CD14-positive monocyte (primary cell): ENCODE data around the gene DYDC2. TPM values are rescaled to one million over a fixed set of nuclear protein-coding genes. Genes with fewer than 3 reads are reported as not detected.

Experiments used
- DNase-seq, 3 donors: peaks; one replicate each; pipeline ENCODE4 v3.0.0-alpha.2; 2011 to 2022
- H2AFZ ChIP-seq: 2 replicates; pipeline ENCODE4 v1.6.0; 2012; ENCODE audit warnings: mild to moderate bottlenecking, low read depth, low read length, inconsistent platforms; ENCODE audit not compliant: insufficient read depth, poor library complexity, severe bottlenecking
- H3K27ac ChIP-seq, 2 donors: 1 replicate in 1 of 2; 2 replicates in 1 of 2; pipeline ENCODE4 v1.5.1; 2012 to 2013; ENCODE audit warnings: low read length in 2 of 2, control low read depth in 1 of 2, inconsistent platforms in 1 of 2, low read depth in 1 of 2, mild to moderate bottlenecking in 1 of 2
- H3K27me3 ChIP-seq, 2 donors: one replicate each; pipeline versions ENCODE4 v1.6.0 to v1.6.1; 2011 to 2013; ENCODE audit warnings: low read length in 2 of 2; ENCODE audit not compliant: control insufficient read depth in 2 of 2, insufficient read depth in 2 of 2
- H3K36me3 ChIP-seq, 2 donors: replicated peaks in 1 of 2; 1 replicate in 1 of 2; 2 replicates in 1 of 2; pipeline versions ENCODE4 v1.5.1 to v1.6.1; 2012 to 2013; ENCODE audit warnings: low read length in 2 of 2, control low read depth in 1 of 2, inconsistent platforms in 1 of 2, mild to moderate bottlenecking in 1 of 2; ENCODE audit not compliant: insufficient read depth in 2 of 2, control insufficient read depth in 1 of 2
- H3K4me1 ChIP-seq, 2 donors: 1 replicate in 1 of 2; 2 replicates in 1 of 2; pipeline versions ENCODE4 v1.5.1 to v1.6.1; 2012 to 2013; ENCODE audit warnings: low read length in 2 of 2, control low read depth in 1 of 2, inconsistent platforms in 1 of 2, mild to moderate bottlenecking in 1 of 2, moderate library complexity in 1 of 2; ENCODE audit not compliant: insufficient read depth in 2 of 2, control insufficient read depth in 1 of 2
- H3K4me2 ChIP-seq: replicated peaks from 2 replicates; pipeline ENCODE3; 2012; ENCODE audit warnings: low read length, moderate library complexity, mild to moderate bottlenecking; ENCODE audit not compliant: poor library complexity, severe bottlenecking; ENCODE audit errors: extremely low read depth
- H3K4me3 ChIP-seq, 3 experiments: fragments of 200-600 bp in 1 of 3; sonication (generic) in 1 of 3; replicated peaks in 1 of 3; 1 replicate in 2 of 3; 2 replicates in 1 of 3; pipeline ENCODE4 v1.5.1; 2011 to 2013; ENCODE audit warnings: low read length in 3 of 3, mild to moderate bottlenecking in 3 of 3, control low read depth in 2 of 3, low read depth in 2 of 3, inconsistent platforms in 1 of 3, moderate library complexity in 1 of 3
- H3K79me2 ChIP-seq: 2 replicates; pipeline ENCODE4 v1.6.0; 2012; ENCODE audit warnings: mild to moderate bottlenecking, control low read depth, inconsistent platforms, low read length, moderate library complexity; ENCODE audit not compliant: insufficient read depth
- H3K9ac ChIP-seq: 2 replicates; pipeline ENCODE4 v1.6.0; 2017; ENCODE audit warnings: low read length, mild to moderate bottlenecking; ENCODE audit not compliant: insufficient read depth, poor library complexity, severe bottlenecking
- H3K9me3 ChIP-seq, 2 donors: replicated peaks in 1 of 2; 1 replicate in 1 of 2; 2 replicates in 1 of 2; pipeline versions ENCODE4 v1.5.1 to v1.6.1; 2012 to 2013; ENCODE audit warnings: low read length in 2 of 2, control low read depth in 1 of 2; ENCODE audit not compliant: control insufficient read depth in 1 of 2, insufficient read depth in 1 of 2
- H4K20me1 ChIP-seq: 2 replicates; pipeline ENCODE4 v1.6.0; 2012; ENCODE audit warnings: mild to moderate bottlenecking, low read length, control low read depth, moderate library complexity; ENCODE audit not compliant: insufficient read depth
- H3K27ac Mint-ChIP-seq, 7 donors: one replicate each; pipeline ENCODE4 v1.8.0; 2020; ENCODE audit warnings: mild to moderate bottlenecking in 7 of 7, mixed read lengths in 7 of 7, moderate library complexity in 6 of 7, inconsistent platforms in 2 of 7
- H3K27me3 Mint-ChIP-seq, 3 donors: one replicate each; pipeline ENCODE4 v1.8.0; 2021 to 2022; ENCODE audit warnings: low read depth in 3 of 3, mild to moderate bottlenecking in 3 of 3, mixed read lengths in 3 of 3, moderate library complexity in 3 of 3, inconsistent platforms in 1 of 3
- H3K36me3 Mint-ChIP-seq, 2 donors: one replicate each; pipeline ENCODE4 v1.8.0; 2020; ENCODE audit warnings: mixed read lengths in 2 of 2, inconsistent platforms in 1 of 2, mild to moderate bottlenecking in 1 of 2
- H3K4me1 Mint-ChIP-seq: one replicate; pipeline ENCODE4 v1.8.0; 2020; ENCODE audit warnings: mild to moderate bottlenecking, mixed read lengths
- H3K4me3 Mint-ChIP-seq, 2 donors: one replicate each; pipeline ENCODE4 v1.8.0; 2020; ENCODE audit warnings: mild to moderate bottlenecking in 2 of 2, mixed read lengths in 2 of 2, moderate library complexity in 1 of 2
- H3K9me3 Mint-ChIP-seq, 7 donors: one replicate each; pipeline ENCODE4 v1.8.0; 2020 to 2022; ENCODE audit warnings: mixed read lengths in 7 of 7, mild to moderate bottlenecking in 6 of 7, moderate library complexity in 6 of 7, inconsistent platforms in 2 of 7
- WGBS: methylation state at CpG from one replicate; pipeline ENCODE4 v1.1.5; 2013; ENCODE audit warnings: missing lambda C conversion rate; ENCODE audit not compliant: insufficient coverage; 5-methylcytosine and 5-hydroxymethylcytosine counted together
- intact Hi-C, 2 donors: fragments of 100-400 bp; cut with micrococcal nuclease; formaldehyde crosslinking; loops; one replicate each; pipeline versions ENCODE4 v1.15.0 to v1.15.1; 2023
- polyA plus RNA-seq, 3 donors: library from polyadenylated mRNA; depleted of rRNA in 1 of 3; unstranded in 2 of 3; stranded (reverse) in 1 of 3; fragments of 300-500 nt in 2 of 3; fragments of >200 nt in 1 of 3; fragmentation: Illumina TruSeq in 2 of 3; gene quantifications; 1 replicate in 2 of 3; 2 replicates in 1 of 3; pipeline ENCODE4 v1.2.3, GENCODE V29; 2012 to 2021
- TF ChIP-seq, protein P1 (sequence below): fragments of 200-600 bp; IDR thresholded peaks from one replicate; pipeline ENCODE4 v1.8.0; 2022; ENCODE audit warnings: antibody characterized with exemption, mild to moderate bottlenecking

DYDC2 gene
- polyA plus RNA-seq, 3 donors: not detected

GRCh38 chr10:80394358-80394916, 37.9 kb downstream of the DYDC2 start:
- no peak overlapping the region for H3K27ac Mint-ChIP-seq

GRCh38 chr10:80397014-80397413, 40.4 kb downstream of the DYDC2 start:
- H3K9me3 ChIP-seq: no peaks in the 10 kb centered on the region
- H3K27me3 ChIP-seq: no peaks in the 10 kb centered on the region
- no peak overlapping the region for H3K4me3 ChIP-seq
- DNase-seq: no peak
- H3K79me2 ChIP-seq: no peaks in the 10 kb centered on the region
- WGBS: 100% methylated on average over 1 of the region's 2 CpGs
- H3K4me1 ChIP-seq: peaks cover 8 to 10% of the 10 kb centered on the region in 2 donors
- TF ChIP-seq, protein P1, sequence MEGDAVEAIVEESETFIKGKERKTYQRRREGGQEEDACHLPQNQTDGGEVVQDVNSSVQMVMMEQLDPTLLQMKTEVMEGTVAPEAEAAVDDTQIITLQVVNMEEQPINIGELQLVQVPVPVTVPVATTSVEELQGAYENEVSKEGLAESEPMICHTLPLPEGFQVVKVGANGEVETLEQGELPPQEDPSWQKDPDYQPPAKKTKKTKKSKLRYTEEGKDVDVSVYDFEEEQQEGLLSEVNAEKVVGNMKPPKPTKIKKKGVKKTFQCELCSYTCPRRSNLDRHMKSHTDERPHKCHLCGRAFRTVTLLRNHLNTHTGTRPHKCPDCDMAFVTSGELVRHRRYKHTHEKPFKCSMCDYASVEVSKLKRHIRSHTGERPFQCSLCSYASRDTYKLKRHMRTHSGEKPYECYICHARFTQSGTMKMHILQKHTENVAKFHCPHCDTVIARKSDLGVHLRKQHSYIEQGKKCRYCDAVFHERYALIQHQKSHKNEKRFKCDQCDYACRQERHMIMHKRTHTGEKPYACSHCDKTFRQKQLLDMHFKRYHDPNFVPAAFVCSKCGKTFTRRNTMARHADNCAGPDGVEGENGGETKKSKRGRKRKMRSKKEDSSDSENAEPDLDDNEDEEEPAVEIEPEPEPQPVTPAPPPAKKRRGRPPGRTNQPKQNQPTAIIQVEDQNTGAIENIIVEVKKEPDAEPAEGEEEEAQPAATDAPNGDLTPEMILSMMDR: no peak
- Mint-ChIP-seq H3K9me3 (no peaks in the 10 kb centered on the region), H3K27me3 (peaks cover 3 to 7% (median 6%) of the 10 kb centered on the region in 3 donors), H3K4me1 (peaks cover 10% of the 10 kb centered on the region), H3K4me3 (no peak overlapping the region), H3K36me3 (no peaks in the 10 kb centered on the region), H3K27ac (no peak overlapping the region)
- H4K20me1 ChIP-seq: no peaks in the 10 kb centered on the region
- intact Hi-C loops: no loop called here
- no peak overlapping the region for H3K9ac ChIP-seq
- no peaks in the 10 kb centered on the region for H3K36me3 ChIP-seq
- H2AFZ ChIP-seq: no peak overlapping the region
- no peak overlapping the region for H3K27ac ChIP-seq
- H3K4me2 ChIP-seq: no peak overlapping the region

More at GRCh38 chr10:80394358-80394916, 37.9 kb downstream of the DYDC2 start:
- Mint-ChIP-seq H3K4me1 (peaks cover 31% of the 10 kb centered on the region), H3K4me3 (no peak overlapping the region), H3K36me3 (no peaks in the 10 kb centered on the region), H3K9me3 (no peaks in the 10 kb centered on the region), H3K27me3 (peaks cover 3 to 6% (median 5%) of the 10 kb centered on the region in 3 donors)
- TF ChIP-seq, protein P1: no peak
- H2AFZ ChIP-seq: no peak overlapping the region
- WGBS: no CpG with 5 or more reads among the region's 2 CpGs
- no peak overlapping the region for H3K9ac ChIP-seq
- no peak overlapping the region for H3K27ac ChIP-seq
- no peaks in the 10 kb centered on the region for H3K79me2 ChIP-seq
- no peaks in the 10 kb centered on the region for H3K27me3 ChIP-seq
- no peaks in the 10 kb centered on the region for H3K36me3 ChIP-seq
- intact Hi-C loops: no loop called here
- no peaks in the 10 kb centered on the region for H3K9me3 ChIP-seq
- no peak overlapping the region for H3K4me3 ChIP-seq
- DNase-seq: no peak
- H3K4me2 ChIP-seq: no peak overlapping the region
- peaks cover 30 to 36% of the 10 kb centered on the region in 2 donors for H3K4me1 ChIP-seq
- H4K20me1 ChIP-seq: no peaks in the 10 kb centered on the region
